Measurements from ENCODE around the gene SCN10A. TPM values are rescaled to one million over a fixed set of nuclear protein-coding genes. Genes with fewer than 3 reads are reported as not detected.

The SCN10A gene
- total and polyA plus RNA-seq, 5 donors: 0.07 to 0.31 (median 0.15) TPM; not detected in 1

Other genes starting within 250 kb of the SCN10A start
- 100 to 1,000 TPM; 131 to 202 (median 142) TPM for gene SCN5A, start 166.5 kb downstream of the SCN10A start, total RNA-seq
- gene SCN5A, start 166.5 kb downstream of the SCN10A start, polyA plus RNA-seq: 69.0 TPM
- gene SCN11A, start 235.7 kb upstream of the SCN10A start, total RNA-seq: under 1 TPM in 3 of 4 donors, not detected in 1; 0.03 to 0.06 (median 0.03) TPM
- gene SCN11A, start 235.7 kb upstream of the SCN10A start, polyA plus RNA-seq: not detected
- gene WDR48, start 235.8 kb upstream of the SCN10A start, total RNA-seq: 10 to 100 TPM; 16.5 to 30.5 (median 27.5) TPM
- gene WDR48, start 235.8 kb upstream of the SCN10A start, polyA plus RNA-seq: 10.3 TPM

Measured in right cardiac atrium (tissue), 5 donors.